ENCODE data around the gene SYMPK.
"Not testable (repeated sequence)": the region's sequence is repeated elsewhere in the genome, so short reads cannot be mapped to it uniquely, and the experiment has no call there.

SYMPK gene

DNA sequence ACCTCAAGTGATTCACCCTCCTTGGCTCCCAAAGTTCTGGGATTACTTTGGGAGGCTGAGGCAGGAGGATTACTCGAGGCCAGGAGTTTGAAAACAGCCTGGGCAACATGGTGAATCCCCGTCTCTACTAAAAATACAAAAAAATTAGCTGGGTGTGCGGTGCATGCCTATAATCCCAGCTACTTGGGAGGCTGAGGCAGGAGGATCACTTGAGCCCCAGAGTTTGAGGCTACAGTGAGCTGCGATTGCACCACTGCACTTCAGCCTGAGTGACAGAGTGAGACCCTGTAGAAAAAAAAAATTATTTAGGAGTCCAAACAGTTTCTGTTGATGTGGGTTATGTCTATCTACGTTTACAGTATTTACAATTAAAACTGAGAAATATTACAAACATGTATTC is 7.9 kb upstream of the SYMPK start:
- no peak for DNase-seq (ENCODE audit: low read depth in 1 of 2, low spot score in 1 of 2)

GRCh38 chr19:45867241-45867640 is 4.3 kb upstream of the SYMPK start:
- DNase-seq (ENCODE audit: low read depth in 1 of 2, low spot score in 1 of 2) = not testable (repeated sequence)

- DNase-seq (ENCODE audit: low read depth in 1 of 2, low spot score in 1 of 2) = no peak
Measured at GRCh38 chr19:45866400-45867176, 3.6 kb upstream of the SYMPK start.

GRCh38 chr19:45865269-45865948 is 2.5 kb upstream of the SYMPK start:
- no peak for DNase-seq (ENCODE audit: low read depth in 1 of 2, low spot score in 1 of 2)

DNA sequence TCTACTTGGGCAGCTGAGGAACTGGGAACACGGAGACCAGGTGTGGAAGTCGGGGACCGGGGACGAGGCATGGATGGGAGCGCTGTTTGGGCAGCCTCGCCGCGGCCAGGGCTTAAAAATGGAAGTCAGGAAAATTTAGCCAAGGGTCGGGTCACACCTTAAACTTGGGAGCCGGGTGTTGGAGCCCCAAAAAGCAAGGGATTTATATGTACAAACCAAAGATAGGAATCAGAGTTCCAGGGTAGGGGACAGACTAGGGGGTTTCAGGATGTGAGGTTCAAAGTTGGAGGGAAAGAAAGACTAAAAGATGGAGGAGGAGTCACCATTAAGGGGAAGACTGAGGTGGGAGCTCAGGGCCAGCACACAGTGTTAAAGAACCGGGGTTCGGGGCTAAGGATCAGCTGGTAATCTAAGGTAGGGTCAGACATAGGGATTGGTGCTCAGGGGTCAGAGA is 1.7 kb upstream of the SYMPK start:
- no peak for DNase-seq (ENCODE audit: low read depth in 1 of 2, low spot score in 1 of 2)

GRCh38 chr19:45863840-45864628 is 1.1 kb upstream of the SYMPK start, which contains the start of gene FOXA3:
TSS of gene FOXA3 (plus strand) at chr19:45864326. CDS start at chr19:45864457, 131 bp downstream.
- DNase-seq (ENCODE audit: low read depth in 1 of 2, low spot score in 1 of 2) = peak; percentile 26 to 47

- DNase-seq (ENCODE audit: low read depth in 1 of 2, low spot score in 1 of 2) = no peak
Measured at GRCh38 chr19:45863335-45863839, 440 bp upstream of the SYMPK start.

- DNase-seq (ENCODE audit: low read depth in 1 of 2, low spot score in 1 of 2) = no peak
Measured at GRCh38 chr19:45862271-45862563, 730 bp downstream of the SYMPK start.

- DNase-seq (ENCODE audit: low read depth in 1 of 2, low spot score in 1 of 2) = no peak
Measured at GRCh38 chr19:45860359-45861259, 2.3 kb downstream of the SYMPK start.

DNA sequence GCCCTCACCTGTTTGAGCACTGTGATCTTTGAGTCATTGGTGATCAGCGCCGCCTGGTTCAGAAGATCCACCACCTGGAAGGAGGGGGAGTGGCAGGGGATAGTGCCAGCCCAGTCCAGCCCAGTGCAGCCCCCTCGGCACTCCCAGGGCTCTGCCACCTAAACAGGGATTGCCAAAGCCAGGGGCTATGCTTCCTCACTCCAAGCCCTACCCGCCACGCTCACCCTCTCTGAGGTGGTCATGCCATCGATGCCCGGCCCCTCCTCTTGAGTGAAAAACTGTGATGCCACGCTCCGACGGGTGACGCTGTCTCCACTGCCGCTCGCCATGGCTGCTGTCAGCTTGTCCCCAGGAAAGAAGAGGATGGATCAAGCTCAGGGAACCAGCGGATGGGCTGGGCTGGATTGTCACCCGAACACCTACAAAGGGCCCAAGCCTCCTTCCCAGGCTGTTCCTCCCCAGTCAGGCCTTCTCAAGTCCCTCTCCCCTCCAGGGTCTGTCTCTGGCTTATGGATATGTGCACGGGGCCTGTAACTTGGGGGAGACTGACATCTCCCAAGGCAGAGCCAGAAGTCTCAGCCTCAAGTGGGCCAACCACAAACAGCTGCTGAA is 8.7 kb downstream of the SYMPK start:
- DNase-seq (ENCODE audit: low read depth in 1 of 2, low spot score in 1 of 2) = no peak

GRCh38 chr19:45852983-45853382 is 10.0 kb downstream of the SYMPK start:
- no peak for DNase-seq (ENCODE audit: low read depth in 1 of 2, low spot score in 1 of 2)

DNA sequence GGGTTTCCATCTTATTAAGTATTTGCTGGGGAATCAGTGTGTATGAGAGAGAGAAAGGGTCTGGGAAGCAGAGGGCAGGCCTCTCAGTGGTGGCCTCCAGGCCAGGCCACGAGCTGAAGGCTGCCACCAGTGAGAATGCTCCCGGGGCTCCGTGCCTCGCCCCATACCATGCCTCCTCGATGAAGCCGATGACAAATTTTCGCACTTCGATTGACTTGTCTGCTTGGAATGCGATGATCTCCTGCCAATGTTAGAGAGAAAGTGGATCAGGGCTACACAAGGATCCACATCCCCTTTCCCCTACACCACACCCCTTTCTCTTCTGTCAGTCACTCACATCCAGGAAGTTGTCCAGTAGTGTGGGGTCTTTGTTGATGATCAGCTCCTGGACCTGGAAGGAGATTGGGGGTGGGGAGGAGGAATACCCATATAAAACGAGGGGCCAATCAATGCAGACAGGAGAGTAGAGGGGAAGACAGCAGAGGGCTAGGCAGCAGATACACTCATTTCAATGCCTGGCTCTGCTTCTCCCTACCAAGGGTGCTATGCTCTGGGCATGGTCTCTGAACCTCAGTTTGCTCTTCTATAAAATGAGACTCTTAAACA is 10.7 kb downstream of the SYMPK start:
- DNase-seq (ENCODE audit: low read depth in 1 of 2, low spot score in 1 of 2) = no peak

DNA sequence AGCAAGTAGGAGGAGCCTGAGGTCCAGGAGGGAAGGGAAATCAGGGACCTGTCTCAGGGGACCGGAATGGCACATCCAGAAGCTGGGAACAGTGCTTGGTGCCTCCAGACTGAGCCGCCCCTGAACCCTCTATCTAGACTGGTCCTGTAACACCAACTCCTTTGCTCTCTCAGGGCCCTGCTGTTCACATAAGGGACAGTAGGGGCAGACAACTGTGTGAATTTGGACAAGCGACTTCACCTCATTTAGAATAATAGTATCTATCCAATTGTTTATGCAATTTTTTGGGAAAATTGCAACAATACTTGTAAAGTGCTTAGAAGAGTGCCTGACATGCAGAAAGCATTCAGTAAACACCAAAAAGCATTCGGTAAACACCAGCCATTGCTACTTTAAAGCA is 14.0 kb downstream of the SYMPK start:
- DNase-seq (ENCODE audit: low read depth in 1 of 2, low spot score in 1 of 2) = no peak

DNA sequence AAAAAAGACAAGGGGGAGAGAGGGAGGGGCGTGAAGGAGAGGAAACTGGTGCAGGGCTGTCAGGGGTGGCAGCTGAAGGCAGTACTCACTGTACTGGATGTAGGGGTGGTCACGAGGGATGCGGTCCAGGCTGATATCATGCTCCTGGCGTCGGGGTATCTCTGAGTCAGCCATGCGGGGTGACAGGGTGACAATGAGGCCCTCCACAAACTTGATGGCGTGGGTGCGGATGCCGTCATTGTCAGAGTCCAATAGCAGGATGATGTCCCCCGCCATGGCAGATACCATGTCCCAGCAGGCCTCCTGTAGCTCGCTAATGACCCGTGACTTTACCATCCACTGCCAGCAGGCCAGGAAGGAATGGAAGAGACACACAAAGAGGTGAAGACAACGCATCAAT is 15.3 kb downstream of the SYMPK start:
- no peak for DNase-seq (ENCODE audit: low read depth in 1 of 2, low spot score in 1 of 2)

DNA sequence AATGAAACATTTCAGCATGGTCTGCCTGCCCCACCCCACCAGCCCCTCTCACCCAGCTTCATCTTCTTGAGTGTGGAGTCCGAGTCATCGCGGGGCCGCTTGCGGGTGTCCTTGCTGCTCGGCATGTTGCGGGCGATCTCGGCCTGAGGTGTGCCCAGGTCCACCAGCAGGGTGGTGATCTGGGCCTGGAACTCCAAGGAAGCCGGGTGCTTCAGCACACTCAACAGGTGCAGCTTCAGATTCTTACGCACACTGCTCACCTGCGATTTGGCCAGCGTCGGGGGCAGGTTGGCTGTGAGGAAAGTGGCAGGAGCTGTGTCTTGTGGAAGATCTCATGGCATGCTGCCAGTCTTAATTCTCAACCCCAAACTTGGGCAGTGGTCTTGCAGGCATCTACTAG is 20.7 kb downstream of the SYMPK start:
- DNase-seq (ENCODE audit: low read depth in 1 of 2, low spot score in 1 of 2) = no peak

GRCh38 chr19:45834970-45835369 is 28.0 kb downstream of the SYMPK start:
- DNase-seq (ENCODE audit: low read depth in 1 of 2, low spot score in 1 of 2) = no peak

- DNase-seq (ENCODE audit: low read depth in 1 of 2, low spot score in 1 of 2) = no peak
Measured at GRCh38 chr19:45828945-45829344, 34.0 kb downstream of the SYMPK start.

DNA sequence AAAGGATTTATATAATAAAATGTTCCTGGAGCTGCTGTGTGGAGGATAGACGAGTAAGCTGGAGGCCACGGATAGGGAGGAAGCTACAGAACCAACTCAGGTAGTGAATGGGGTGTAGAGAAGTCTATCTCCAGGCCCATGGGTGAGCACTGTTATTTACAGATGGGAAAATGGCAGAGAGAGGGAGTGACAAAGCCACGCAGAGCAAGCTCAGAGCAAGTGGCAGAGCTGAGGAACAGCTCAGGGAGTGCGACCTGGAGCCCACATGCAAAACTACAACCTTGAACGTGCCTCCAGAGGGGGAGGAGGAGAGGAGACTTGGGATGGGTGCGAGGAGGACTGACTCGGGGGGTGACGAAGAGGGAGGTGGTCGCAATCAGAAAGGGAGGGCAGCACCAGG is 34.4 kb downstream of the SYMPK start:
- no peak for DNase-seq (ENCODE audit: low read depth in 1 of 2, low spot score in 1 of 2)

GRCh38 chr19:45827459-45828093 is 35.4 kb downstream of the SYMPK start:
- no peak for DNase-seq (ENCODE audit: low read depth in 1 of 2, low spot score in 1 of 2)
